OCI-LY3 (cell line): ENCODE results near the gene BAIAP2.

ENCODE experiments used
- EZH2phosphoT487 ChIP-seq: fragments of 200-600 bp; shearing (Covaris generic); IDR thresholded peaks from 2 replicates; pipeline ENCODE4 v1.6.1; 2018; ENCODE audit warnings: antibody characterized with exemption, mixed run types, low read depth
- TF ChIP-seq, protein P1 (sequence below): fragments of 200-600, 300-600 bp; sonication (generic); IDR thresholded peaks from 2 replicates; pipeline ENCODE4 v1.5.1; 2014; ENCODE audit warnings: antibody characterized with exemption, low read length, low read depth

DNA sequence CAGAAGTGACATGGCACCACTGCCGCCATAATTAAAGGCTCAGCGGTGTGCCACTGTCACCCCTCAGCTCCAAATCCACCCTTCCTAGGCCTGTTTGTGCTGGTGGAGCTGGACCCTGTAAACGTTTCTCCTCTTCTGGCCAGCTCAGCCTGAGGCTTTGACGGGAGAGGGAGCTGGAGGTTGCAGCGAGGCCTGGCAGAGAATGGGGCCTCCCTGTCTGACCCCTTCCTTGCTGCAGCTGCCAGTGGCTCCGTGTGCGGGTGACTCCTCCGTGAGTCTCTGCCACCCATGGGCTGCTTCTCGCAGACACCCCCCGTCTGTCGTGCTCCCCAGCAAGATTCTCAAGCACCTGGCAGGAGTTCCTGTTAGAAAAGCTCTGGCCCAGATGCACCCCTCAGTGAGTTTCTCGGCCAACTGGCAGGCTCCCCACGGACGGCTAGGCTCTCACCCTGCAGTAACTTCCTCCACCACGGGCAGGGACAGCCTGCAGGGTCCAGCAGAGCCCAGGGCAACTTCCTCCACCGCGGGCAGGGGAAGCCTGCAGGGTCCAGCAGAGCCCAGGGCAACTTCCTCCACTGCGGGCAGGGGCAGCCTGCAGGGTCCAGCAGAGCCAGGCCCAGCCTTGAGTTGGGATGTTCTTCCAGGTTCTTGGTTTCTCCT, 48.0 kb upstream of the BAIAP2 start:
- TF ChIP-seq, protein P1, sequence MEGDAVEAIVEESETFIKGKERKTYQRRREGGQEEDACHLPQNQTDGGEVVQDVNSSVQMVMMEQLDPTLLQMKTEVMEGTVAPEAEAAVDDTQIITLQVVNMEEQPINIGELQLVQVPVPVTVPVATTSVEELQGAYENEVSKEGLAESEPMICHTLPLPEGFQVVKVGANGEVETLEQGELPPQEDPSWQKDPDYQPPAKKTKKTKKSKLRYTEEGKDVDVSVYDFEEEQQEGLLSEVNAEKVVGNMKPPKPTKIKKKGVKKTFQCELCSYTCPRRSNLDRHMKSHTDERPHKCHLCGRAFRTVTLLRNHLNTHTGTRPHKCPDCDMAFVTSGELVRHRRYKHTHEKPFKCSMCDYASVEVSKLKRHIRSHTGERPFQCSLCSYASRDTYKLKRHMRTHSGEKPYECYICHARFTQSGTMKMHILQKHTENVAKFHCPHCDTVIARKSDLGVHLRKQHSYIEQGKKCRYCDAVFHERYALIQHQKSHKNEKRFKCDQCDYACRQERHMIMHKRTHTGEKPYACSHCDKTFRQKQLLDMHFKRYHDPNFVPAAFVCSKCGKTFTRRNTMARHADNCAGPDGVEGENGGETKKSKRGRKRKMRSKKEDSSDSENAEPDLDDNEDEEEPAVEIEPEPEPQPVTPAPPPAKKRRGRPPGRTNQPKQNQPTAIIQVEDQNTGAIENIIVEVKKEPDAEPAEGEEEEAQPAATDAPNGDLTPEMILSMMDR: no peak
- no peak for TF ChIP-seq EZH2phosphoT487
